Measurements from ENCODE around the gene SCYL2.

GRCh38 chr12:100359822-100360221 lies 92.8 kb downstream of the SCYL2 start:
- TF ChIP-seq CTCF (IDR thresholded peaks at IDR 0.05), result no peak
- TF ChIP-seq POLR2A (IDR thresholded peaks at IDR 0.05), result no peak

All from adrenal gland (tissue), 5 donors.